ENCODE measurements around the gene ZNF524.

DNA sequence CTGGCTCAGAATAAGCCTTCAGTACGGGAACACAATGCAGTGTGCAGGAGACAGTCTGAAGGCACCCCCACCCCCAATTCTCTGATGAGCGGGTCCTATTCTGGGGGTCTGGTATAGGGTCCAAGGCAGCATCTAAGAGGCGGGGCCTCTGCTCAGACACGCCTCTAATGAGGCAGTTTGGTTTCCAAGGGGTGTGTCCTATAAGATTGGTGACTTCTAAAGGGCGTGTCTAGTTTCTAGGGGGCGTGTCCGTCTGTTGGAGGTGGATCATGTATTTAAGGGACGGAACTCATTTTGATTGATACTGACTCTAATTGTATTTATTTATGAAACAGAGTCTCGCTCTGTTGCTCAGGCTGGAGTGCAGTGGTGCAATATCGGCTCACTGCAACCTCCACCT is 9.5 kb upstream of the ZNF524 start:
- TF ChIP-seq POLR2AphosphoS5 (IDR thresholded peaks at IDR 0.05; ENCODE audit: low read depth) (no peak), SPI1 (IDR thresholded peaks at IDR 0.05; ENCODE audit: borderline replicate concordance, low read depth) (no peak)
- TF ChIP-seq, protein P1, sequence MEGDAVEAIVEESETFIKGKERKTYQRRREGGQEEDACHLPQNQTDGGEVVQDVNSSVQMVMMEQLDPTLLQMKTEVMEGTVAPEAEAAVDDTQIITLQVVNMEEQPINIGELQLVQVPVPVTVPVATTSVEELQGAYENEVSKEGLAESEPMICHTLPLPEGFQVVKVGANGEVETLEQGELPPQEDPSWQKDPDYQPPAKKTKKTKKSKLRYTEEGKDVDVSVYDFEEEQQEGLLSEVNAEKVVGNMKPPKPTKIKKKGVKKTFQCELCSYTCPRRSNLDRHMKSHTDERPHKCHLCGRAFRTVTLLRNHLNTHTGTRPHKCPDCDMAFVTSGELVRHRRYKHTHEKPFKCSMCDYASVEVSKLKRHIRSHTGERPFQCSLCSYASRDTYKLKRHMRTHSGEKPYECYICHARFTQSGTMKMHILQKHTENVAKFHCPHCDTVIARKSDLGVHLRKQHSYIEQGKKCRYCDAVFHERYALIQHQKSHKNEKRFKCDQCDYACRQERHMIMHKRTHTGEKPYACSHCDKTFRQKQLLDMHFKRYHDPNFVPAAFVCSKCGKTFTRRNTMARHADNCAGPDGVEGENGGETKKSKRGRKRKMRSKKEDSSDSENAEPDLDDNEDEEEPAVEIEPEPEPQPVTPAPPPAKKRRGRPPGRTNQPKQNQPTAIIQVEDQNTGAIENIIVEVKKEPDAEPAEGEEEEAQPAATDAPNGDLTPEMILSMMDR (IDR thresholded peaks at IDR 0.05; ENCODE audit: insufficient read depth, low read length), result no peak
- TF ChIP-seq, protein P2, sequence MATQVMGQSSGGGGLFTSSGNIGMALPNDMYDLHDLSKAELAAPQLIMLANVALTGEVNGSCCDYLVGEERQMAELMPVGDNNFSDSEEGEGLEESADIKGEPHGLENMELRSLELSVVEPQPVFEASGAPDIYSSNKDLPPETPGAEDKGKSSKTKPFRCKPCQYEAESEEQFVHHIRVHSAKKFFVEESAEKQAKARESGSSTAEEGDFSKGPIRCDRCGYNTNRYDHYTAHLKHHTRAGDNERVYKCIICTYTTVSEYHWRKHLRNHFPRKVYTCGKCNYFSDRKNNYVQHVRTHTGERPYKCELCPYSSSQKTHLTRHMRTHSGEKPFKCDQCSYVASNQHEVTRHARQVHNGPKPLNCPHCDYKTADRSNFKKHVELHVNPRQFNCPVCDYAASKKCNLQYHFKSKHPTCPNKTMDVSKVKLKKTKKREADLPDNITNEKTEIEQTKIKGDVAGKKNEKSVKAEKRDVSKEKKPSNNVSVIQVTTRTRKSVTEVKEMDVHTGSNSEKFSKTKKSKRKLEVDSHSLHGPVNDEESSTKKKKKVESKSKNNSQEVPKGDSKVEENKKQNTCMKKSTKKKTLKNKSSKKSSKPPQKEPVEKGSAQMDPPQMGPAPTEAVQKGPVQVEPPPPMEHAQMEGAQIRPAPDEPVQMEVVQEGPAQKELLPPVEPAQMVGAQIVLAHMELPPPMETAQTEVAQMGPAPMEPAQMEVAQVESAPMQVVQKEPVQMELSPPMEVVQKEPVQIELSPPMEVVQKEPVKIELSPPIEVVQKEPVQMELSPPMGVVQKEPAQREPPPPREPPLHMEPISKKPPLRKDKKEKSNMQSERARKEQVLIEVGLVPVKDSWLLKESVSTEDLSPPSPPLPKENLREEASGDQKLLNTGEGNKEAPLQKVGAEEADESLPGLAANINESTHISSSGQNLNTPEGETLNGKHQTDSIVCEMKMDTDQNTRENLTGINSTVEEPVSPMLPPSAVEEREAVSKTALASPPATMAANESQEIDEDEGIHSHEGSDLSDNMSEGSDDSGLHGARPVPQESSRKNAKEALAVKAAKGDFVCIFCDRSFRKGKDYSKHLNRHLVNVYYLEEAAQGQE (IDR thresholded peaks at IDR 0.05; ENCODE audit: insufficient replicate concordance, low read depth), result no peak
